ENCODE results near the gene STMN1.

STMN1 gene

DNA sequence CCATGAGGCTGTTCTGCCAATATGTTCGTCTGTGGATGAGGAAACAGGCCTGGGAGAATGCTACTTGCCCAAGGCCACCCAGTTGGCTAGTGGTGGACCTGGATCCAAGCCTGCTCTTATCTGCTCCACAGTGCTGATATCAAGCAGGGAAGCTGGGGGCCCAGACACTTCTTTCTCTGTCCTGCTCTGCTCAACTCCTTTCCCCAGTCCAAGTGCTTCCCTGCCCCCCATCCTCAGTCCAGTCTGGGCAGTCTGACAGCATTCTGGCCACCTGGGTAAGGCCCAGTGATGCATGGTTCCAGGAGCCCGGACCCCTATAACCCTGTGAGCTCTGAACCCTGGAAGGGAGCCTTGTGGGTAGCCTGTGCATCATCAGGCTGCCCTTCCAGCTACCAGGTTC is 26.5 kb downstream of the STMN1 start:
- Histone ChIP-seq H4K20me1 (ENCODE audit: insufficient read depth, low read length) (no peaks in the 10 kb centered on the region), H3K27ac (ENCODE audit: low read length) (no peak overlapping the region), H3K9me2 (replicated peaks; ENCODE audit: insufficient read depth, low read length) (no peaks in the 10 kb centered on the region), H3K36me3 (replicated peaks; ENCODE audit: insufficient read depth, low read length) (no peaks in the 10 kb centered on the region), H3K27me3 (replicated peaks; ENCODE audit: insufficient read depth, low read length) (peaks cover 9% of the 10 kb centered on the region; the same call in 1 of the 2 replicates), H3F3A (ENCODE audit: insufficient read depth, low read length) (no peaks in the 10 kb centered on the region), H3K4me3 (ENCODE audit: low read length) (no peak overlapping the region), H3K9ac (ENCODE audit: low read length) (no peak overlapping the region), H3K79me2 (ENCODE audit: low read length) (no peaks in the 10 kb centered on the region), H3K4me2 (ENCODE audit: low read depth, low read length) (no peak overlapping the region), H3K9me3 (replicated peaks; ENCODE audit: insufficient read depth, low read length) (no peaks in the 10 kb centered on the region), H2AFZ (ENCODE audit: low read length) (no peak overlapping the region), H3K4me1 (ENCODE audit: low read length) (no peaks in the 10 kb centered on the region)
- TF ChIP-seq EZH2phosphoT487 (IDR thresholded peaks at IDR 0.05; ENCODE audit: low read length) (no peak), EZH2 (optimal IDR thresholded peaks at IDR 0.05; ENCODE audit: low read depth, low read length) (no peak)
- TF ChIP-seq, protein P1, sequence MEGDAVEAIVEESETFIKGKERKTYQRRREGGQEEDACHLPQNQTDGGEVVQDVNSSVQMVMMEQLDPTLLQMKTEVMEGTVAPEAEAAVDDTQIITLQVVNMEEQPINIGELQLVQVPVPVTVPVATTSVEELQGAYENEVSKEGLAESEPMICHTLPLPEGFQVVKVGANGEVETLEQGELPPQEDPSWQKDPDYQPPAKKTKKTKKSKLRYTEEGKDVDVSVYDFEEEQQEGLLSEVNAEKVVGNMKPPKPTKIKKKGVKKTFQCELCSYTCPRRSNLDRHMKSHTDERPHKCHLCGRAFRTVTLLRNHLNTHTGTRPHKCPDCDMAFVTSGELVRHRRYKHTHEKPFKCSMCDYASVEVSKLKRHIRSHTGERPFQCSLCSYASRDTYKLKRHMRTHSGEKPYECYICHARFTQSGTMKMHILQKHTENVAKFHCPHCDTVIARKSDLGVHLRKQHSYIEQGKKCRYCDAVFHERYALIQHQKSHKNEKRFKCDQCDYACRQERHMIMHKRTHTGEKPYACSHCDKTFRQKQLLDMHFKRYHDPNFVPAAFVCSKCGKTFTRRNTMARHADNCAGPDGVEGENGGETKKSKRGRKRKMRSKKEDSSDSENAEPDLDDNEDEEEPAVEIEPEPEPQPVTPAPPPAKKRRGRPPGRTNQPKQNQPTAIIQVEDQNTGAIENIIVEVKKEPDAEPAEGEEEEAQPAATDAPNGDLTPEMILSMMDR (IDR thresholded peaks at IDR 0.05; ENCODE audit: low read length): no peak
- no peak for DNase-seq

DNA sequence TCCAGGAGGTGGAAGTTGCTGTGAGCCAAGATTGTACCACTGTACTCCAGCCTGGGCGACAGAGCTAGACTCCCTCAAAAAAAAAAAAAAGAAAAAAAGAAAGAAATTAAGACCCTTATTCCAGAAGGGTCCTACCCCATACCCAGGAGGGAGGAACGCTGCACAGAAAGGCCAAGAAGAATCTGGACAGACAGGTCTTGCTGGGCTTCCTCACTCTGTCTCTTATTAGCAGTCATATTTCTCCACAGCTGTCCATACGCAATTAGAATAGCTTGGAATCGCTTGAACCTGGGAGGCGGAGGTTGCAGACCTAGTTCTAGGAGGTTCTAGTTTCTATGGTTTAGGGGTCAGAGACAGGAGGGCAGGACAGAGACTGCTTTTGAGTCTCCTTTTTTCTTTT is 27.5 kb downstream of the STMN1 start:
- Histone ChIP-seq H3K4me1 (ENCODE audit: low read length) (no peaks in the 10 kb centered on the region), H3K36me3 (replicated peaks; ENCODE audit: insufficient read depth, low read length) (no peaks in the 10 kb centered on the region), H3K9ac (ENCODE audit: low read length) (no peak overlapping the region), H3K4me3 (ENCODE audit: low read length) (no peak overlapping the region), H3K9me2 (replicated peaks; ENCODE audit: insufficient read depth, low read length) (no peaks in the 10 kb centered on the region), H3K27ac (ENCODE audit: low read length) (no peak overlapping the region), H4K20me1 (ENCODE audit: insufficient read depth, low read length) (no peaks in the 10 kb centered on the region), H3K79me2 (ENCODE audit: low read length) (no peaks in the 10 kb centered on the region), H3K4me2 (ENCODE audit: low read depth, low read length) (no peak overlapping the region), H3K9me3 (replicated peaks; ENCODE audit: insufficient read depth, low read length) (no peaks in the 10 kb centered on the region), H2AFZ (ENCODE audit: low read length) (no peak overlapping the region), H3K27me3 (replicated peaks; ENCODE audit: insufficient read depth, low read length) (peaks cover 9% of the 10 kb centered on the region; the same call in 1 of the 2 replicates), H3F3A (ENCODE audit: insufficient read depth, low read length) (no peaks in the 10 kb centered on the region)
- DNase-seq: no peak
- TF ChIP-seq, protein P1 (IDR thresholded peaks at IDR 0.05; ENCODE audit: low read length): no peak
- no peak for TF ChIP-seq EZH2 (optimal IDR thresholded peaks at IDR 0.05; ENCODE audit: low read depth, low read length)

DNA sequence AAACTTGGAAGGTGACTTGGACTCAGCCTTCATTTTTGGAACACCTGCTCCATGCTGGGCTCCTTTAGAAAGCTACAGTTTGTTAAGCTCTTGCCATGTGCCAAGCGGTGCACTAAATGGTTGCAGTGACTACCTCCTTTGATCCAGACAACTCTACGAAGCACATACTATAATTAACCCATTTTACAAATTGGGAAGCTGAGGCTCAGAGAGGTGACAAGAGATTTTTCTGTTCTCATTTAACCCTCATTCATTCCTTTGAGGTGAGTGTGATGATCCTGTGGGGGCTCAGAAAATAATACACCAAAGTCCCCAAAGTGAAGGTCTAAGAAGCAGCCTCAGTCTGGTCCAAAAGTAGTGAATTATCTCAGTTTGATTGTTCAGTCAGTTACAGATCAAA is 29.1 kb downstream of the STMN1 start:
- TF ChIP-seq, protein P1 (IDR thresholded peaks at IDR 0.05; ENCODE audit: low read length): no peak
- no peak for TF ChIP-seq EZH2 (optimal IDR thresholded peaks at IDR 0.05; ENCODE audit: low read depth, low read length)
- TF ChIP-seq EZH2phosphoT487 (IDR thresholded peaks at IDR 0.05; ENCODE audit: low read length): no peak
- no peak overlapping the region for H3K27ac ChIP-seq (ENCODE audit: low read length)

More for the DNA sequence above, 29.1 kb downstream of the STMN1 start:
- Histone ChIP-seq H3K79me2 (ENCODE audit: low read length) (no peaks in the 10 kb centered on the region), H2AFZ (ENCODE audit: low read length) (no peak overlapping the region), H4K20me1 (ENCODE audit: insufficient read depth, low read length) (no peaks in the 10 kb centered on the region), H3K27me3 (replicated peaks; ENCODE audit: insufficient read depth, low read length) (peaks cover 9% of the 10 kb centered on the region; the same call in 1 of the 2 replicates), H3K9ac (ENCODE audit: low read length) (no peak overlapping the region), H3K9me2 (replicated peaks; ENCODE audit: insufficient read depth, low read length) (no peaks in the 10 kb centered on the region), H3K36me3 (replicated peaks; ENCODE audit: insufficient read depth, low read length) (no peaks in the 10 kb centered on the region), H3K4me1 (ENCODE audit: low read length) (peaks cover 6% of the 10 kb centered on the region; the same call in 1 of the 2 replicates), H3K4me2 (ENCODE audit: low read depth, low read length) (no peak overlapping the region), H3K4me3 (ENCODE audit: low read length) (no peak overlapping the region), H3K9me3 (replicated peaks; ENCODE audit: insufficient read depth, low read length) (no peaks in the 10 kb centered on the region), H3F3A (ENCODE audit: insufficient read depth, low read length) (no peaks in the 10 kb centered on the region)
- no peak for DNase-seq

Data from MM.1S (cell line).